HL-60 (cell line): ENCODE measurements around the gene CREB3L1.

ENCODE experiments used
- DNase-seq, 2 experiments: peaks; one replicate each; pipeline ENCODE4 v3.0.0-alpha.2; 2010 to 2020; ENCODE audit warnings: low read depth in 1 of 2, low spot score in 1 of 2
- H3K27ac ChIP-seq: fragments of 250-450 bp; sonication (Bioruptor Pico); replicated peaks from 2 replicates; pipeline ENCODE4 v1.5.1; 2020; ENCODE audit warnings: mild to moderate bottlenecking, moderate library complexity
- H3K27me3 ChIP-seq: fragments of 250-450 bp; sonication (Bioruptor Pico); 2 replicates; pipeline ENCODE4 v1.5.1; 2021; ENCODE audit warnings: mild to moderate bottlenecking, moderate library complexity; ENCODE audit not compliant: insufficient read depth, poor library complexity, severe bottlenecking
- H3K4me3 ChIP-seq: replicated peaks from 2 replicates; pipeline ENCODE4 v1.5.1; 2011; ENCODE audit warnings: mild to moderate bottlenecking, control low read depth, low read length; ENCODE audit not compliant: insufficient read depth
- CTCF ChIP-seq: IDR thresholded peaks from one replicate; pipeline ENCODE4 v1.5.1; 2011; ENCODE audit warnings: low read length, control low read depth, inconsistent platforms; ENCODE audit not compliant: insufficient read depth
- GABPA ChIP-seq: IDR thresholded peaks from 2 replicates; pipeline ENCODE4 v1.6.1; 2012; ENCODE audit warnings: low read depth
- POLR2AphosphoS5 ChIP-seq: IDR thresholded peaks from 2 replicates; pipeline ENCODE4 v1.6.1; 2012; ENCODE audit warnings: low read depth
- REST ChIP-seq: IDR thresholded peaks from 2 replicates; pipeline ENCODE4 v1.6.1; 2012; ENCODE audit warnings: low read depth; ENCODE audit not compliant: insufficient replicate concordance
- SPI1 ChIP-seq: IDR thresholded peaks from 2 replicates; pipeline ENCODE4 v1.6.1; 2012; ENCODE audit warnings: low read depth, mild to moderate bottlenecking, borderline replicate concordance

The CREB3L1 gene

GRCh38 chr11:46285173-46285572, 7.7 kb downstream of the CREB3L1 start:
- H3K27ac ChIP-seq: no peak overlapping the region
- no peak overlapping the region for H3K4me3 ChIP-seq
- peaks cover 15% of the 10 kb centered on the region for H3K27me3 ChIP-seq
- no peak for DNase-seq
- TF ChIP-seq CTCF (no peak), REST (no peak), GABPA (no peak), POLR2AphosphoS5 (no peak), SPI1 (no peak)

- TF ChIP-seq SPI1: no peak
- no peak for TF ChIP-seq POLR2AphosphoS5
These were observed 8.2 kb downstream of the CREB3L1 start for GRCh38 chr11:46285594-46286033.

GRCh38 chr11:46286789-46287188, 9.3 kb downstream of the CREB3L1 start:
- TF ChIP-seq GABPA: no peak
- Histone ChIP-seq H3K4me3 (no peak overlapping the region), H3K27me3 (peaks cover 2% of the 10 kb centered on the region), H3K27ac (no peak overlapping the region)
- DNase-seq: no peak

More at GRCh38 chr11:46285594-46286033, 8.2 kb downstream of the CREB3L1 start:
- no peak overlapping the region for H3K4me3 ChIP-seq
- DNase-seq: no peak
- no peak overlapping the region for H3K27ac ChIP-seq
- H3K27me3 ChIP-seq: peaks cover 11% of the 10 kb centered on the region

GRCh38 chr11:46288451-46288850, 11.0 kb downstream of the CREB3L1 start:
- DNase-seq: no peak
- no peak overlapping the region for H3K27ac ChIP-seq

More at GRCh38 chr11:46288451-46288850, 11.0 kb downstream of the CREB3L1 start:
- Histone ChIP-seq H3K27me3 (peaks cover 5% of the 10 kb centered on the region), H3K4me3 (no peak overlapping the region)
- TF ChIP-seq SPI1: no peak
- TF ChIP-seq REST: no peak
- no peak for TF ChIP-seq CTCF
- TF ChIP-seq GABPA: no peak
- no peak for TF ChIP-seq POLR2AphosphoS5
